ENCODE measurements around the gene IFNE.

The IFNE gene

DNA sequence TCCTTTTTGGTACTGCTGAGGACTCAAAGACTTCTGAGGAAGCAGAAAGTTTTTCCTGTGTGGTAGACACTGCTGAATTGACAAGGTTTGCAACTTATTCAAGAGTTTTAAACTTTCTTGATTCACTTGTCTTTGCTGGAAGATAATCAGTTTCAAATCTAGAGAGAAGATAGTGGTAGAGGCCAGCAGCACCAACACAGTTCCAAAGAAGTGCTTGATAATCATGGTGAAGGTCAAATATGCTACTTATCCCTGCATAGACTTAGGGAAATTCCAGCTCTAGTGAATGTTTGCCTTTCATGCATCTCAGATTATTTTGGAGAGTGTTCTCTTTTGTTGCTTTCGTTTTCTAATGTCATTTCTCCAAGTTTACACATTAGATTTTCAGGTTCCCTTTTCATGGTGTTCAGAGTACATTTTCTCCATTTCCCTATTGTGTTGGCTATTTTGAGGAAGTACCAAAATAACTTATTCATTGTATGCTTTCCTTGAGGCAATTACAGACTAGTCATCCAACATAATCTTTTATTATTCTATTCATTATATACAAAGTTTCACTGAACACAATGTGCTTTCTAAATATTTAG lies 550 bp downstream of the IFNE start:
- no peaks in the 10 kb centered on the region for H3K9me3 Mint-ChIP-seq
- H3K27ac Mint-ChIP-seq, result no peak overlapping the region
- H3K4me1 Mint-ChIP-seq, result no peaks in the 10 kb centered on the region
- no peak overlapping the region for H3K4me3 Mint-ChIP-seq
- no peaks in the 10 kb centered on the region for H3K36me3 Mint-ChIP-seq (ENCODE audit: low read depth)
- H3K27me3 Mint-ChIP-seq (ENCODE audit: low read depth), result peaks cover 3% of the 10 kb centered on the region
- TF ChIP-seq, protein P1, sequence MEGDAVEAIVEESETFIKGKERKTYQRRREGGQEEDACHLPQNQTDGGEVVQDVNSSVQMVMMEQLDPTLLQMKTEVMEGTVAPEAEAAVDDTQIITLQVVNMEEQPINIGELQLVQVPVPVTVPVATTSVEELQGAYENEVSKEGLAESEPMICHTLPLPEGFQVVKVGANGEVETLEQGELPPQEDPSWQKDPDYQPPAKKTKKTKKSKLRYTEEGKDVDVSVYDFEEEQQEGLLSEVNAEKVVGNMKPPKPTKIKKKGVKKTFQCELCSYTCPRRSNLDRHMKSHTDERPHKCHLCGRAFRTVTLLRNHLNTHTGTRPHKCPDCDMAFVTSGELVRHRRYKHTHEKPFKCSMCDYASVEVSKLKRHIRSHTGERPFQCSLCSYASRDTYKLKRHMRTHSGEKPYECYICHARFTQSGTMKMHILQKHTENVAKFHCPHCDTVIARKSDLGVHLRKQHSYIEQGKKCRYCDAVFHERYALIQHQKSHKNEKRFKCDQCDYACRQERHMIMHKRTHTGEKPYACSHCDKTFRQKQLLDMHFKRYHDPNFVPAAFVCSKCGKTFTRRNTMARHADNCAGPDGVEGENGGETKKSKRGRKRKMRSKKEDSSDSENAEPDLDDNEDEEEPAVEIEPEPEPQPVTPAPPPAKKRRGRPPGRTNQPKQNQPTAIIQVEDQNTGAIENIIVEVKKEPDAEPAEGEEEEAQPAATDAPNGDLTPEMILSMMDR (IDR thresholded peaks at IDR 0.05; ENCODE audit: unreplicated experiment in 3 of 3), result no peak

DNA sequence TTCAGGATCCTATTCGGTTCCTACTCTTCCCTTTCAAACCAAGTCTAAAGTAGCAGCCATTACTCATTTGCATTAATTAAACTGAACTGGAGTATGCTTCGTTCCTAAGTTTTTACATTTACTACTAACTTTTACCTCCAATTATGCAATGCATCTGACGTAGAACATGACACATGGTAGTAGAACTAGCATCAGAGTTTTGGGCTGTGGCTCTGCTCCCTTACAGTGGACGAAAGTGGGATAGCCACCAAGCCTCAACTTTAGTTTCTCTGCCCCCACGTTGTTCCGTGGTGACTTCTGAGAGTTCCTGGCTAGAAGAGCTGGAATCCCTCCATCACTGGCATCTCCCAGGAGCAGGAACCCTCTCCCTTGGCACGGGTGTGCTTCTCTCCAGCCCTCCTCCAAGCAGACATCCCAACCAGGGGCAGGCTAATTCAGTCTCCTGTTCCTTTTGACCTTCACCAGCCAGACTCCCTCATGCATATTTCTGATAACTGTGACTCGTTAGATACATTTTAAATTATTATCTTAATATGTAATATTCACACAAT lies 2.9 kb downstream of the IFNE start:
- H3K9me3 Mint-ChIP-seq, result no peaks in the 10 kb centered on the region
- no peak overlapping the region for H3K4me3 Mint-ChIP-seq
- H3K36me3 Mint-ChIP-seq (ENCODE audit: low read depth), result no peaks in the 10 kb centered on the region
- TF ChIP-seq, protein P1 (IDR thresholded peaks at IDR 0.05; ENCODE audit: unreplicated experiment in 3 of 3), result no peak
- H3K27ac Mint-ChIP-seq, result no peak overlapping the region
- H3K27me3 Mint-ChIP-seq (ENCODE audit: low read depth), result peaks cover 2% of the 10 kb centered on the region
- H3K4me1 Mint-ChIP-seq, result no peaks in the 10 kb centered on the region

DNA sequence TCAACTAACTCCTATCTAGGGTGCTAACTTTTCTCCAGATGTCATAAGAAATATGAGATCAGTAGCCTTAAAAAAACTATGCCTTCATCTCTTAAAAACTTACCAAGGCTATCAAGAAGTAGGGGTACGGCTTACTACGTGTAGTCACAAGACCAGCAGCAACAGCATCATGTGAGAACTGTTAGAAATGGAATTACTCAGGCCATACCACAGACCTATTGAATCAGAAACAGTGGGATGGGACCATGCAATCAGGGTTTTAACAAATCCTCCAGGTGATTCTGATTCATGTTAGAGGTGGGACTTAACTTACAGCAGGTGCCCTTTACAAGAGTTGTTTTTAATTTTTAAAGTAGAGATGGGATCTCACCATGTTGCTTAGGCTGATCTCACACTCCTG lies 4.6 kb downstream of the IFNE start:
- TF ChIP-seq, protein P1 (IDR thresholded peaks at IDR 0.05; ENCODE audit: unreplicated experiment in 3 of 3), result no peak
- Mint-ChIP-seq H3K27me3 (ENCODE audit: low read depth) (peaks cover 5% of the 10 kb centered on the region), H3K36me3 (ENCODE audit: low read depth) (no peaks in the 10 kb centered on the region)

DNA sequence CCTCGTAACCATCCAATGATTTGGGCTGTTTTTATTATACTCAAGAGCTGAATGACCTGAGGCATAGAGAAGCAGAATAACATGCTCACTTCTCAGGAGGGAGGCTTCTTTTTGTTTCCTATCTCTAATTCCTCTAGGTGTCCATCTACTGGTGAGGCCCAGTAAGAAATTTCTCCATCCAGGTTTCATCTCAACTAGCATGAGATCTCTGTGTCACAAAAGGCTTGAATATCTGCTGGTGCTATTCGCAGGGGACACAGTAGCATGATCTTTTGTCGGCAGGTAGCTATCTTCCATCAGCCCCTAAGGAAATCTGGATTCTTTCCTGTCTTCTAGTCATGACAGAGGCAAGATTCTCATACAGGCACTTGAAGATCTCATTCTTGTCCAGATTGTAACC lies 8.9 kb downstream of the IFNE start:
- no peak overlapping the region for H3K4me3 Mint-ChIP-seq
- H3K4me1 Mint-ChIP-seq, result no peaks in the 10 kb centered on the region
- no peak overlapping the region for H3K27ac Mint-ChIP-seq
- TF ChIP-seq, protein P1 (IDR thresholded peaks at IDR 0.05; ENCODE audit: unreplicated experiment in 3 of 3), result no peak
- no peaks in the 10 kb centered on the region for H3K9me3 Mint-ChIP-seq
- peaks cover 5% of the 10 kb centered on the region for H3K27me3 Mint-ChIP-seq (ENCODE audit: low read depth)
- H3K36me3 Mint-ChIP-seq (ENCODE audit: low read depth), result no peaks in the 10 kb centered on the region

More for the DNA sequence above, 4.6 kb downstream of the IFNE start:
- no peaks in the 10 kb centered on the region for H3K4me1 Mint-ChIP-seq
- H3K27ac Mint-ChIP-seq, result no peak overlapping the region
- H3K9me3 Mint-ChIP-seq, result no peaks in the 10 kb centered on the region
- H3K4me3 Mint-ChIP-seq, result no peak overlapping the region

DNA sequence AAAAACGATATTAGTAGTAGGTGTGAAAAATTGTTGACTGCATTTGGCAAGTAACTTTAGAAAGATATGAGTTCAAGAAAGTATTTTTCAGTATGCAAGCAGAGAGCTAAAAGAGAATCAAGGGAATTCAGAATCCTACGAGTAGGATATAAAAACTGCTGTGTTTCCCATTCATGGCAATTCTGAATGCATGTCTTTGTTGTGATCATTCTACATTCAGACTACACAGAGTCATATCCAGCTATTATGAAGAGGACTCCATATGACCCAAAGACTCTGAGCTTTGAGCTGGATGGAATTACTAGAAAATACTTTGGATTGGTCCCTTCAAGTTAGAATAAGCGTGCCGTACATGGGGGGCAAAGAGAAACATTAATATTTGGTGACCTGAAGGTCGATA lies 12.0 kb downstream of the IFNE start:
- no peak overlapping the region for H3K4me3 Mint-ChIP-seq
- H3K27me3 Mint-ChIP-seq (ENCODE audit: low read depth), result peaks cover 5% of the 10 kb centered on the region
- no peak overlapping the region for H3K27ac Mint-ChIP-seq
- no peaks in the 10 kb centered on the region for H3K36me3 Mint-ChIP-seq (ENCODE audit: low read depth)
- H3K9me3 Mint-ChIP-seq, result no peaks in the 10 kb centered on the region
- TF ChIP-seq, protein P1 (IDR thresholded peaks at IDR 0.05; ENCODE audit: unreplicated experiment in 3 of 3), result no peak
- H3K4me1 Mint-ChIP-seq, result no peaks in the 10 kb centered on the region

DNA sequence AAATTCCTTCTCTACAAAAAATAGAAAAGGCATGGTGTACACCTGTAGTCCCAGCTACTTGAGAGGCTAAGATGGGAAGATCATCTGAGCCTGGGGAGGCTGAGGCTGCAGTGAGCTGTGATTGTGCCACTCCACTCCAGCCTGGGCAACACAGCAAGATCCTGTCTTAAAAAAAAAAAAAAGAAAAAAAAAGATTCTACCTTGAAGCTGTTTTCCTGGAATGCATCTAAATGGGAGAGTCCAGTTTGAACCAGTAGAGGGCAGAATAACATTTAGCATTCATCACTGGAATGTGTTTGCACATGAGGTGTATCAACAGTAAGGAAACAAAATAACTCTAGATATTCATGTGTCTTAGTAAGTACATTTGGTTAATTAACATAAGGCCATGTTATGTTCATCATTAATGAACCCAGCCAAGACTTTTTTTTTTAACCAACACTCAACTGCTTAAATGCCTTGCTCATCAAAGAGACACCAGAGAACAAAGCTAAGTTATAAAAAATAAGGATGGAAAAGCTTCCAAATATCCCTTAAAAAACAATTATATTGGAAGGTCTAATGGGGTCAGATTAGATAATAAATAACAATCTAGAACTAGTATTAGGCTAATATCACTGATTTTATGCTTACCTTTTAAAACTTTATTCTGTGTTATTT lies 16.1 kb downstream of the IFNE start:
- Mint-ChIP-seq H3K27ac (no peak overlapping the region), H3K9me3 (peaks cover 19% of the 10 kb centered on the region), H3K36me3 (ENCODE audit: low read depth) (no peaks in the 10 kb centered on the region), H3K27me3 (ENCODE audit: low read depth) (no peaks in the 10 kb centered on the region), H3K4me3 (no peak overlapping the region), H3K4me1 (no peaks in the 10 kb centered on the region)
- TF ChIP-seq, protein P1 (IDR thresholded peaks at IDR 0.05; ENCODE audit: unreplicated experiment in 3 of 3), result peak; percentile 65 to 72 (median 66)

Data from nephron (organoid).